Natural killer cell (primary cell): Measurements from ENCODE around the gene ELFN1. TPM values are rescaled to one million over a fixed set of nuclear protein-coding genes. Genes with fewer than 3 reads are reported as not detected.

ENCODE experiments used
- ATAC-seq, 3 donors: fragments of 150-1000 bp in 2 of 3; fragments of 200-7000 bp in 1 of 3; cut with Tn5 transposase; 1 replicate in 1 of 3; 2 replicates in 2 of 3; pipeline ENCODE4 v1.10.0; 2021; ENCODE audit warnings: mild to moderate bottlenecking in 2 of 3, moderate library complexity in 2 of 3
- DNase-seq, 2 donors: peaks; one replicate each; pipeline versions ENCODE4 v3.0.0 to v3.0.0-alpha.2; 2013 to 2021; ENCODE audit warnings: mixed read lengths in 1 of 2
- H3K27ac ChIP-seq: one replicate; pipeline ENCODE4 v1.5.1; 2013; ENCODE audit warnings: mild to moderate bottlenecking, low read length
- H3K27me3 ChIP-seq: one replicate; pipeline ENCODE4 v1.6.1; 2013; ENCODE audit warnings: low read length; ENCODE audit not compliant: control insufficient read depth, insufficient read depth
- H3K36me3 ChIP-seq: one replicate; pipeline ENCODE4 v1.6.1; 2013; ENCODE audit warnings: low read length; ENCODE audit not compliant: control insufficient read depth, insufficient read depth
- H3K4me1 ChIP-seq: one replicate; pipeline ENCODE4 v1.6.1; 2013; ENCODE audit warnings: low read length; ENCODE audit not compliant: control insufficient read depth, insufficient read depth
- H3K4me3 ChIP-seq: one replicate; pipeline ENCODE4 v1.5.1; 2013; ENCODE audit warnings: low read length
- H3K9me3 ChIP-seq: one replicate; pipeline ENCODE4 v1.6.1; 2013; ENCODE audit warnings: low read length; ENCODE audit not compliant: control insufficient read depth, insufficient read depth
- H3K27ac Mint-ChIP-seq, 2 donors: one replicate each; pipeline ENCODE4 v1.8.0; 2022; ENCODE audit warnings: mild to moderate bottlenecking in 2 of 2, mixed read lengths in 2 of 2, moderate library complexity in 1 of 2
- H3K27me3 Mint-ChIP-seq, 2 donors: one replicate each; pipeline ENCODE4 v1.8.0; 2022; ENCODE audit warnings: low read depth in 2 of 2, mixed read lengths in 2 of 2
- H3K36me3 Mint-ChIP-seq: one replicate; pipeline ENCODE4 v1.8.0; 2022; ENCODE audit warnings: mixed read lengths
- H3K4me1 Mint-ChIP-seq, 2 donors: one replicate each; pipeline ENCODE4 v1.8.0; 2022; ENCODE audit warnings: mixed read lengths in 2 of 2
- H3K4me3 Mint-ChIP-seq: one replicate; pipeline ENCODE4 v1.8.0; 2022; ENCODE audit warnings: mild to moderate bottlenecking, moderate library complexity, mixed read lengths
- H3K9me3 Mint-ChIP-seq, 2 donors: one replicate each; pipeline ENCODE4 v1.8.0; 2022; ENCODE audit warnings: mixed read lengths in 2 of 2
- WGBS: methylation state at CpG from one replicate; pipeline ENCODE4 v1.1.7; 2013; ENCODE audit warnings: missing lambda C conversion rate; ENCODE audit not compliant: insufficient coverage; 5-methylcytosine and 5-hydroxymethylcytosine counted together
- intact Hi-C: fragments of 100-400 bp; cut with micrococcal nuclease; formaldehyde crosslinking; loops from one replicate; pipeline ENCODE4 v1.14.2; 2022
- total RNA-seq, 4 donors: library from RNA; stranded (reverse); fragments of 120-200 nt in 1 of 4; gene quantifications; one replicate each; pipeline versions ENCODE4 v1.2.3 to v1.2.4, GENCODE V29; 2013 to 2022
- TF ChIP-seq, protein P1 (sequence below): fragments of 200-600 bp; IDR thresholded peaks from one replicate; pipeline ENCODE4 v1.8.0; 2022; ENCODE audit warnings: antibody characterized with exemption

Gene ELFN1
- total RNA-seq, 3 donors from 2014 or later (not counting 1 experiment from before 2014, with no cell fraction given) = 0.30 to 0.45 TPM; not detected in 1

DNA sequence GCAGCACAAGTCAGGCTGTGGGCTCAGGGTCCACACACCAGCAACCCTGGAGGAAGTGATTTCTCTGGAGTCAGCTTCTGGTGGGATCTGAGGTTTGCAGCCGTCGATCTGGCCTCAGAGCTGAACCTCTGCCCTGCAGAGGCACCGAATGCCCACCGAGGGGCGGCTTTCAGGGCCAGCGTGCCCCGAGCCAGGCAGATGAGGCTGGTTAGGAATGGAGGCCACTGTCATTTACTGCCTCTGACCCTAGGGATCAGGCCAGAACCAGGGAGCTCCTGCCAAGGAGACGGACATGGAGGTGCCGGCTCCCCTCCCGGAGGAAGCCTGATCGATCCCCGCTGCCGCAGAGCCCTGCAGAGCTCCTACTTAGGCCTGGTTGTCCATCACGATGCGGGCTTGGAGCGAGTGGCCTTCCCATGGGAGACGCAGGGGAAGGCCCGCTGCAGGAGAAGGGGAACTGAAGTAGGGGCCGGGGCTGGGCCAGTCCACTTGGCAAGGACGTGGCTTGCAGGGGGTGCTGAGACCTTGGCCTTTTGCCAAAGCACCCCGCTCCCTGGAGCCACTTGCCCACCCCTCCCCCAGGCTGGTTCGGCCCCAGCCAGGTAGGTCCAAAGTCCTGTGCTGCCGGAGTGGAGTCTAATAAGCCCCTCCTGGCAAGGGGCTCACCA, 19.6 kb upstream of the ELFN1 start:
- Mint-ChIP-seq H3K9me3 (no peaks in the 10 kb centered on the region), H3K27ac (no peak overlapping the region), H3K4me3 (no peak overlapping the region), H3K27me3 (peaks cover 0 to 8% of the 10 kb centered on the region in 2 donors), H3K36me3 (no peaks in the 10 kb centered on the region), H3K4me1 (no peaks in the 10 kb centered on the region)
- intact Hi-C loops = no loop called here
- no peaks in the 10 kb centered on the region for H3K9me3 ChIP-seq
- no peak overlapping the region for H3K4me3 ChIP-seq
- TF ChIP-seq, protein P1, sequence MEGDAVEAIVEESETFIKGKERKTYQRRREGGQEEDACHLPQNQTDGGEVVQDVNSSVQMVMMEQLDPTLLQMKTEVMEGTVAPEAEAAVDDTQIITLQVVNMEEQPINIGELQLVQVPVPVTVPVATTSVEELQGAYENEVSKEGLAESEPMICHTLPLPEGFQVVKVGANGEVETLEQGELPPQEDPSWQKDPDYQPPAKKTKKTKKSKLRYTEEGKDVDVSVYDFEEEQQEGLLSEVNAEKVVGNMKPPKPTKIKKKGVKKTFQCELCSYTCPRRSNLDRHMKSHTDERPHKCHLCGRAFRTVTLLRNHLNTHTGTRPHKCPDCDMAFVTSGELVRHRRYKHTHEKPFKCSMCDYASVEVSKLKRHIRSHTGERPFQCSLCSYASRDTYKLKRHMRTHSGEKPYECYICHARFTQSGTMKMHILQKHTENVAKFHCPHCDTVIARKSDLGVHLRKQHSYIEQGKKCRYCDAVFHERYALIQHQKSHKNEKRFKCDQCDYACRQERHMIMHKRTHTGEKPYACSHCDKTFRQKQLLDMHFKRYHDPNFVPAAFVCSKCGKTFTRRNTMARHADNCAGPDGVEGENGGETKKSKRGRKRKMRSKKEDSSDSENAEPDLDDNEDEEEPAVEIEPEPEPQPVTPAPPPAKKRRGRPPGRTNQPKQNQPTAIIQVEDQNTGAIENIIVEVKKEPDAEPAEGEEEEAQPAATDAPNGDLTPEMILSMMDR = no peak
- no peak for ATAC-seq
- WGBS = 85% methylated on average over 23 of the region's 23 CpGs
- no peaks in the 10 kb centered on the region for H3K4me1 ChIP-seq
- DNase-seq = no peak
- H3K27ac ChIP-seq = no peak overlapping the region
- H3K36me3 ChIP-seq = no peaks in the 10 kb centered on the region
- H3K27me3 ChIP-seq = no peaks in the 10 kb centered on the region

DNA sequence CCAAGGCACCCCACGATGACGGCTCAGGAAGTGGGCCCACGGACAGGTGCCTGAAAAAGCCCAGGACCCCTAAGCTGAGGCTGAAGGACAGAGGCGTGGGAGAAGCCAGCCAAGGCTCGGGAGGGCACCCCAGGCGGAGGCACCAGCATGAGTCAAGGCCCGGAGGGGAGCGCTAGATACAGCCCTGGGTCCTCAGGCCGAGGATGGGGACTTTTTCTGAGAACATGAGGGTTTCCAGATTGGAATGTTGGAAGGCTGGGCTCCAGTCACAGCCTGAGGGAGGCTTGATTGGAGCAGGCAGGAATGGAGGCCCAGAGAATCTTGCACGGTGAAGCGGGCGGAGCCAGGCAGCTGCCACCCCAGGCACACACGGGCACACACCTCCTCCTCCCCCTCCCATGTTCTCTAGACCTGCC, 19.0 kb upstream of the ELFN1 start:
- Histone ChIP-seq H3K27me3 (no peaks in the 10 kb centered on the region), H3K4me1 (no peaks in the 10 kb centered on the region), H3K27ac (no peak overlapping the region), H3K36me3 (no peaks in the 10 kb centered on the region), H3K9me3 (no peaks in the 10 kb centered on the region), H3K4me3 (no peak overlapping the region)
- intact Hi-C loops = no loop called here
- WGBS = 83% methylated on average over 13 of the region's 13 CpGs
- H3K9me3 Mint-ChIP-seq = no peaks in the 10 kb centered on the region
- TF ChIP-seq, protein P1 = no peak
- DNase-seq = no peak
- no peaks in the 10 kb centered on the region for H3K36me3 Mint-ChIP-seq
- H3K4me3 Mint-ChIP-seq = no peak overlapping the region
- no peak for ATAC-seq
- no peak overlapping the region for H3K27ac Mint-ChIP-seq
- peaks cover 2 to 12% of the 10 kb centered on the region in 2 donors for H3K27me3 Mint-ChIP-seq
- no peaks in the 10 kb centered on the region for H3K4me1 Mint-ChIP-seq

DNA sequence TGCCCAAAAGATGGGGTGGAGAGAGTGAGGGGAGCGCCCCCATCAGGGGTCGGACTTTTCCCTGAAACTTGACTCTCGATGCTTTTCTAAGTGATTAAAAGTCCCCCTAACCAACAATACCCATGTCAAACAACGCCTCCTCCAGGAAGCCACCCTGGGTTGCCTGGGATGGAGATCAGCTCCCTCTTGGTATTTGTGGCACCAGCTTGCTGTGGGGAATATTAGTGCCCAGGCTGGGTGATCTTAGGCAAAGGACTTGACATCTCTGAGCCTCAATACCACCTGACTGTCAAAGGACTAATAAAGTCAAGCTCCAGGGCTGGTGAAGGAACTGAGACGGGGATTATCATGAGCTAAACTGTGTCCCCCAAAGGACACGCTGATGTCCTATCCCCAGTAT, 18.2 kb upstream of the ELFN1 start:
- Mint-ChIP-seq H3K36me3 (no peaks in the 10 kb centered on the region), H3K9me3 (no peaks in the 10 kb centered on the region), H3K27ac (no peak overlapping the region), H3K4me3 (no peak overlapping the region), H3K27me3 (peaks cover 11 to 19% of the 10 kb centered on the region in 2 donors), H3K4me1 (no peaks in the 10 kb centered on the region)
- ATAC-seq (no peak), DNase-seq (no peak)
- Histone ChIP-seq H3K4me3 (no peak overlapping the region), H3K27ac (no peak overlapping the region), H3K27me3 (no peaks in the 10 kb centered on the region), H3K4me1 (no peaks in the 10 kb centered on the region), H3K36me3 (no peaks in the 10 kb centered on the region), H3K9me3 (no peaks in the 10 kb centered on the region)
- intact Hi-C loops = no loop called here
- TF ChIP-seq, protein P1 = no peak
- WGBS = 89% methylated on average over 3 of the region's 6 CpGs

DNA sequence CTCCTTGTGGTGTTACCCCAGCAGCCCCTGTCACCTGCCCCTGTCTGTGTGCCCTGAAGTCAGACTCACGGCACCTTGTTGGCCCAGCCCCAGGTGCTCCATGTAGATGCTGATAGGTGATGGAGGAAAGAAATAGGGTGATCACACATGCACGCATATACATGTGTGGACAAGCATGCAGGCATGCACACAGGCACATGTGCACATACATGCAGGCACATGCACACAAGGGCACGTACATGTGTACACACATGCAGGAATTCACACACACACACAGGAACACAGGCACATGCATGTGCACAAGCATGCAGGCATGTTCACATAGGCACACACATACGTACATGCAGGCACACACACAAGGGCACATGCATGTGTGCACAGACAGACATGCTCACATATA, 16.6 kb upstream of the ELFN1 start:
- H3K27ac Mint-ChIP-seq = no peak overlapping the region
- Histone ChIP-seq H3K4me1 (no peaks in the 10 kb centered on the region), H3K36me3 (no peaks in the 10 kb centered on the region), H3K27me3 (no peaks in the 10 kb centered on the region), H3K9me3 (no peaks in the 10 kb centered on the region), H3K27ac (no peak overlapping the region), H3K4me3 (no peak overlapping the region)
- H3K36me3 Mint-ChIP-seq = no peaks in the 10 kb centered on the region
- intact Hi-C loops = no loop called here
- ATAC-seq (no peak), DNase-seq (no peak)
- H3K4me1 Mint-ChIP-seq = no peaks in the 10 kb centered on the region
- no peaks in the 10 kb centered on the region for H3K9me3 Mint-ChIP-seq
- peaks cover 27 to 30% of the 10 kb centered on the region in 2 donors for H3K27me3 Mint-ChIP-seq
- H3K4me3 Mint-ChIP-seq = no peak overlapping the region
- TF ChIP-seq, protein P1 = no peak
- 93% methylated on average over 4 of the region's 4 CpGs for WGBS
